HG03097 (cell line): ENCODE results near the gene FTO.

ENCODE experiments used
- ATAC-seq: cut with Tn5 transposase; IDR thresholded peaks from one replicate; pipeline ENCODE4 v1.9.1; 2021; ENCODE audit not compliant: unreplicated experiment, low FRiP score

Gene FTO

DNA sequence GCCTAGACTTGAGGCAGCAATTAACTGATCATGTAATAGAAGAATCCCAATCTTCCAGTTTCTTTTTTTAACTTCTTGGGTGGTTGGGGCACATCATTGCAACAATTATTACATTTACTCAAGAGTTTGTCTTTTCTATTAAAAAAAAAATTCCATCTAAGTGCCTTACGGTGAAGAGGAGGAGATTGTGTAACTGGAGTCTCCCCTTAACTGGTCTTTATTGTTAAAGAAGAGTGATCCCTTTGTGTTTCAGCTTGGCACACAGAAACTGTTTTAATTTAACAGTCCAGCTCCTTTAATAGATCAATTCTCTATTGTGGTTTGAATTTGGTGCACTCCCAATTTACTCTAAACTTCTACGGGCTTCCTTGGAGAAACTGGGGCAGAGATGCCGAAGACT, 75.2 kb downstream of the FTO start:
- no peak for ATAC-seq

DNA sequence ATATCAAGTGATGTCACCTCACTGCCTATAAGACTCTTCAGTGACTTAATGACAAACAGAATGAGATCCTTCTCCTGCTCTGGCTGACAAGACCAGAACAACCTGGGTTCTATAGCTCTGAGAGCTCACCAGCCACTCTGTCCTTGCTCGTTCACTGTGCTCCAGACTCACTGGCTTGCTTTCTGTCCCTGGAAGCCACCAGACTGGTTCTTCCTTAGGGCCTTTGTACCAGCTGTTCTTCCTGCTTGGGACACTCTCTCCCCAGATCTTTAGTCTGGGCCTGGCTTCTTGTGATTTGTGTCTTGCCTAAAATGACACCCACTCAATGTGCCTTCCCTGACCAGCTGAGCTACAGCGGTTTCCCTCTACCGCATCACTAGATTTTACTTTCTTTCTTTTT, 76.1 kb downstream of the FTO start:
- no peak for ATAC-seq

DNA sequence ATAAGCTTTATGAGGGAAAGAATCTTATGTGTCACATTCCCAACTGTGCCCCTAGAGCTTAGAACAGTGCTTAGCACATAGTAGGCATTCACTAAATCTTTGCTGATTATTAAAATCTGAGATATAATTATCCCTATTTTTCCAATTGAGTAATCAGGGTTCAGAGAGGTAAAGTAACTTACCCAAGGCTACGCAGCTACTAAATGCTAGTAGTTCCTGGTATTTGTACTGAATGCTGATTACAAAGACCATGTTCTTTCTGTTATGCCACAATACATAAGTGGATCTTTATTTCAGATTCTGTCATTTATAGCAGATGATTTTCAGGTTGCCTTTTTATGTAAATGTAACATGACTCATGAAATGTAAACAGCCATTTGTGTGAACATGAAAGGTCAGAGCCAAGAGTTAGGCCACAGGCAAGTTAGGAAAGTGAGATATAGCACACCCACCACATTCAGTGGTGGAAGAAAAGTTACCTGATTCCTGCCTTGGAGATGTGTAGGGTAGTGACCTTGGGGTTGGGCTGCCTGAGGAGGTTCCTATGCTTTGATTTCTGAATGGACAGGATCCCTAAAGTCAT, 77.2 kb downstream of the FTO start:
- ATAC-seq: no peak

DNA sequence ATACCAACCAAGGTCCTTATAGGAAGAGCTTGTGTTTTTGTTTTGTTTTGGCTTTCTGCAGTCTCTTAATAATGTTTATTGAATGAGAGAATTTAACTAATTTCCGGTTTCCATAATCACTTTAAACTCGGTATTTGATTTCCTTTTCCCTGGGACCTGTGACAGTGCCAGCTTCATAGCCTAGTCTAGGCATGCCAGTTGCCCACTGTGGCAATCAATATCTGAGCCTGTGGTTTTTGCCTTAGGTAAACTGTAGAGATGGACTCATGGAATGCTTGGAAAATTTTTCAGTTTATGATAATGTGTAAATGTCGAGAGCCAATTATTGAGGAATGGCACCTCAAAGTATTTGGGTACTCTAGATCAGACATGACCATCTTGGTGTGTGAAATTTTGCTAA, 78.2 kb downstream of the FTO start:
- no peak for ATAC-seq

DNA sequence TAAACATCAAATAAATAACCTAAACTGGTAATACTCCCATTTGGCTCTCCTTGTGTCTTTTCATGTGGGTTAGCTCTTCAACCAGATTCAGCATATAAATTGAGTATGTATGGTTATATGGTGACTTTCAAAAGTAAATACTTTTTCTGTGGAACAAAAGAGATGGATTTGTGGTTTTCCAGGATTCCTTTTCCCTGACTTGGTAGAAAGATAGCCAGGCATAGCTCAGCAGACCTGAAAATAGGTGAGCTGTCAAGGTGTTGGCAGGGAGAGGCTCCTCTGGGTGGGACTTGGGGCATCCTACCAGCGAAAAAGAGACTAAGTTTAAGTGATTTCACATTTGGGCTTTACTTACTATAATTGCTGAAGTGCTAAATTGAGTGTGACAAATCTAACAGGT, 80.3 kb downstream of the FTO start:
- ATAC-seq: no peak

DNA sequence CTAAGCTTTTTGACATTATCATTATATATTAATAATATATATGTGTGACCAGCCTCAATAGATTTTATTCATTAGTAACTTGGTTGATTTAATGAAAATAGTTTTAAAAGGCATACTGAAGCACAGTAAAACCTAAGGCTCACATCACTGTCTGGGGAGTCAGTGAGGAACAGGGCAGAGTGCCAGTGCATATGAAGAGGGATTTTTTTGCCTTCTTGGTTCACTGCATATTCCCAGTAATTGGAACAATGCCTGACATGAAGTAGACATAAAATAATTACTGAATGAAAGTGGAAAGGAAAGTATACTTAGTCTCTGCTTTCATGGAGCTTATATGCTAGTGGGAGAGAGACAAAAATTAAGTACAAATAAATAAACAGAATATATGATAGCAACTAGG, 81.1 kb downstream of the FTO start:
- no peak for ATAC-seq

DNA sequence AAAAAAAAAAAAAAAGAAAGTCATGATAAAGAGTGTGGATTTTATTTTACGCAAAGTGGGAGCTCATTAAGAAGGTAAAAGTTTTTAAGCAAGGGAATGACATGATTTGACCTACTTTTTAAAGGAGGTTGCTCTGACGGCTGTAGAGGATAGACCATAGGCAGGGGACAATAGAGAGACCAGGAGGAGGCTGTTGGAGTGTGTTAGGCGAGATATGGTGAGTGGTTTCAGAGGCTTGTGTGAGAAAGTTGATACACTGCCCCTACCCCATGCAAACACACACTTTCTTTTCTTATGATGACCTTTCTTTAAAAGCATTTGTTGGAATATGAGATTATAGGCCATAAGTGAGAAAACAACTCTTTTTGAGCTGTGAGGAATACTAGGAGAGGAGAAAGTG, 82.0 kb downstream of the FTO start:
- ATAC-seq: no peak

DNA sequence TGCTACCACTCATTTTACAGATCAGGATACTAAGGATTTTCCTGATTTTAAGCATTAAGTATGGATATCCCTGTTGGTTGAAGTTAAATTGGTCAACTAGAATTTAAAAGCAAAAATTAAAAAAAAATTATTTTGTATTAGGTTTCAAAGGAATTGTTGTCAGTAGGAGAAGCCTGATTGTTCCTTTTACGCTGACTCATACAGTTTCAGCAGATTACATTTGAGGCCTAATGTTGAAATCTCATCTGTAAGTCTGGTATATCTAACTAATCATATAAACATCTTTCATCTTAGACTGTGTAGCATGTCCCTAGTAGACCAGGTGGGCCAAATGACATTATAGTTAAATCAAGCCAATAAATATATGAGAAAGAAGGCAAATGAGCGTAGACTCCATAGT, 83.5 kb downstream of the FTO start:
- no peak for ATAC-seq

DNA sequence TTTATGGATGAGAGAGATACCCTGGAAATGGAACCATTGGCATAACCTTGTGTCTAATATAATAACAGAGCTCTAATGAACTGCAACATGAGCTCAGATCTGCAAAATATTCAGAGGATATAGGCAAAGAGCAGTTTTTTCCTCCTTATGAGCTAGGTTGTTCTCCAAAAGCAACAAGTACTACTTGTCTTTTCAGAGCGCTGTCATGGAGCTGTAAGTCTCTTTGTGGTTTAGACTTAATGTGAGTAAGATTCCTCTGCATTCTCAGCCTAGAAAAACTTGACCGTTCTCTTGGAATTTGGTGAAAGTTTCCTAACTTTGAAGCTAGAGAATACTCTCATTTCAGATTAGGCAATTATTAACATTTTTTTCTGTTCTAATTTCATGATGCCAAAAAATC, 85.2 kb downstream of the FTO start:
- ATAC-seq: no peak

DNA sequence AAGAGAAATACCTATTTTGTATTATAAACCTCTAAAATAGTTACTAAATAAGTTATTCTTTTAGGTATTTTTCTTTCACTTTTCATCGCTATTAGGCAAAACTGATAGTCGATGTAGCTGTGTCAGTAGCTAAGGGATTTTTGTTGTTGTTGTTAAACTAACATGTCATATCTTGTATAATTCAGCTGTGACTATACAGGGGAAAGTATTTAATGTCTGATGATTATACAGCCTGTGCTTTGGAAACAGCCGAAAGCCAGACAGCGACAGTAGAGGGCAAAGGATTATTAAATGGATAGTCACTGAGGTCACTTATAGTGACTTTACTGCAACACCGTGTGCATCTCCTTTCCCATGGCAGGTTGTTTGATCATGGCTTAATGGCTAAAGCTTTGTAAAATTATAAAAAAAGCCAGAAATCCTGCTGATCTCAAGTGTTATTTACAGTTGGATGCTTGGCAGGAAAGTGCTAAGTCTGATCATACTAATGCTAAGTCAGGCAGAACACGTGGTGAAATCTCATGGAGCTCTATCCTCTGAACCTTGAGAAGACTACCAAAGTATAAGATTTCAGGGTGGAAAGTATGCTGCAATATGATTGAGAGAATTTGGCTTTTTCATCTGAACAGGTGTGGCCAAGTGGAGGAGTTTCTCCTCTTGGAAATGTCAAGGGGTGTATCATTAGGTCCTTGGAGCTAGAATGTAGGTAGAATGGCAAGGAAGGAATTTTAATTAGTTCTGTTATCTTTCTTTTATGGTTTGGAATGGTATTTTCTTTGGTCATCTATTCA, 88.4 kb downstream of the FTO start:
- ATAC-seq: no peak

DNA sequence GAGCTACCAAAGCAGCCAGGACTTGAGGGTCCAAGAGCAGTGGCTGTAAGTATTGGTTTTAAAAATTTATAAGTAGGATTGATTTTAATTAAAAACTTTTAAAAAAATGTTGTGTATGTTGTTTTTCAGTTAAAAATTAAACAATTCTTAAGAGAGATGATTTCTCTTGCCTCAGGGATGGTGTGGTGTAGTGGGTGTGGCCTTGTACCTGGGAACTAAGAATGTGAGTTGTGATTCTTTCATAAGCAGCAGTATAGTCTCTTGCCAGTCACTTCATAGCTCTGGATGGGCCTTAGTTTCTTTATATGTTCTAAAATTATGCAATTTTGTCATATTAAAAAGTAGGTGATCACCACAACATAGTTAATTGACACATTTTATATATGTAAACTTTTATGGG, 99.5 kb downstream of the FTO start:
- no peak for ATAC-seq

DNA sequence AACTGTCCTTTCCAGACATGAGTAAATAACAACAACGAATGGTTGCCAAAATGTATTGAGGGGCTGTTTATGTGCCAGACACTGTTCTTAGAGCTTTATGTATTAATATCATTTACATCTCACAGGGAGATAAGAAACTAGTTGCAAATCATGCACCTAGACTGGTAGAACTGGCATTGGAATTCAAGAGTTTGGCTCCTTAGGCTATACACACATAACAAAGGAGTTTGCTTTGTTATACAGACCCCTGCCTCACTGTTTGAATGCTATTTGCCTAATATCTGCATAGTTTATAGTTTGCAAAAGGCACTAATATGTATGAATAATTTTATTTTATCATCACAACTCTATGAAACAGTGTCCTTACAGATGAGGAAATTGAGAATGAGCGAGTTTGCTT, 100.0 kb downstream of the FTO start:
- ATAC-seq: no peak

DNA sequence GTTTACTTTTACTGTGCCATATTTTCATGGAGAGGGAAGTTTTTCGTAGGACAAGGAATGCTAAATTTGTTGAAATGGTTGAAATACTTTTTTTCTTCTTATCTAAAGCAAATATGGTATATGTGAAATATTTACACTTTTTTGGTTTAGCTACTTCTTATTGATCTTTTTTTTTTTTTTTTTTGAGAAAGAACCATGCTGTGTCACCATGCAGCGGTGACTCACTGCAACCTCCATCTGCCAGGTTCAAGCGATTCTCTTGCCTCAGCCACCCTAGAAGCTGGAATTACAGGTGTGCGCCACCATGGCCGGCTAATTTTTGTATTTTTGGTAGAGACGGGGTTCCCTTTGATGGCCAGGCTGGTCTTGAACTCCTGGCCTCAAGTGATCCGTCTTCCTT, 100.5 kb downstream of the FTO start:
- ATAC-seq: no peak

DNA sequence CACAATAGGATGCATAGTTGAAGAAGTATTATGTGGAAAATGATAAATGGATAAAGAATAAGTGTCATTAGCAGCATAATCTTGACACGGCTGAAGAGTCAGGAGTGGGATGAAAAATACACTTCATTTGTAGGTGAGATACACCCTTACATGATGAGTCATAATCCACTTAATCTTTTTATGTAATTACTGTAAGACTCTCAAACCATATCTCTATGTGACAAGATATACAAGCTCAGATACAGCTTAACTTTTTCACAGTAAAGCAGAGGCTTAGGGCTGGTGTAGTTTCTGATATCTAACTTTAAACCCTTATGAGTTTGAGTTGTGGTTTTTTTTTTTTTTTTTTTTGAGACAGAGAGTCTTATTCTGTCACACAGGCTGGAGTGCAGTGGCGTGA, 101.2 kb downstream of the FTO start:
- ATAC-seq: no peak

DNA sequence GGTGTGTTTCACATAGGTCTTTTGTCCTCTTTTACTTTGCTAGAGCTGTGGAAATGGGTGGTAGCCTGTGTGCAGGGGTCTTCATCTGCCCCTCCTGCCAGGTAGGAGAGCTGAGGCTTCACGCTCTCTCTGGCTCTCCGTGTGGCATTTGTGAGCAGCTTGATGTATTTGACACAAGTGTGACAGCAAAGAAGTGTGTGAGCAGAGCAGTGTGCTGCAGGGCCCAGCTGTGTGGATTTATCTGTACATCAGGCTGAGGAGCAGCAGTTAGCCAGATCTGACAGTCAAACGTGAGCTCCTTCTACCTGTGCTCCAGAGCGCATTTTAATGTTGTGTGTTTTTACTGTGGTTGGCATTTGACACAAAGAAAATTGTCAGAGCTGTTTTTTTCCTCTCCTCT, 101.8 kb downstream of the FTO start:
- no peak for ATAC-seq

DNA sequence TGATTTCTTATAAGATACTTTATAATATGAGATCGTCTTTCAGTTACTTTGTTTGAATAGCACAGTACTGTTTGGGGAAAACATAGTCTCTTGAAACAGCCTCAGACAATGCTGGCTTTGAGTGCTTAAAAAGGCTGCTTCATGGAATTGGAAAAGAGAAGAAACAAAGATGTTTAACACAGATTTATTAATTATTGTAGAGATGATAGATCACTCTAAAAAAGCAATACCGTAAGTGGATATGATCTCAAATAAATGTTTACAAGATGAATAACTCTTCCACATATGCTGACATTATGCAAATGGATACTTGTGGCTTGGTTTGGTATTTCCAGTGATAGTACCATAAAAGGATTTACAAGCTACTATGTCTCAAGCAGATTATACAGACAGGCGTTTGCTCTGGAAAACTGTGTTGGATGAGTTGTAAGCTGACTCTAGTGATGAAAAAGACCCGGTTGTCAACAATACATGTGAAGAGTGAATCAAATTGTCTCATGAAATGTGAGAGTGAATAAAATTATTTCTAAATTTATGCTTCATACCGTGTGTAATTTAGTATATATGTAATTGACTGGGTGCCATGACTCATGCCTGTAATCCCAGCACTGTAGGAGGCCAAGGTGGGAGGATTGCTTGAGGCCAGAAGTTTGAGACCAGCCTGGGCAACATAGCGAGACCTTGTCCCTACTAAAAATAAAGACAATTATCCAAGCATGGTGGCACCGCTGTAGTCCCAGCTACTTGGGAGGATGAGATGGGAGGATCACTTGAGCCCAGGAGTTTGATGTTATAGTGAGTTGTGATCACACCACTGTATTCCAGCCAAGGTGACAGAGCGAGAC, 105.4 kb downstream of the FTO start:
- no peak for ATAC-seq

DNA sequence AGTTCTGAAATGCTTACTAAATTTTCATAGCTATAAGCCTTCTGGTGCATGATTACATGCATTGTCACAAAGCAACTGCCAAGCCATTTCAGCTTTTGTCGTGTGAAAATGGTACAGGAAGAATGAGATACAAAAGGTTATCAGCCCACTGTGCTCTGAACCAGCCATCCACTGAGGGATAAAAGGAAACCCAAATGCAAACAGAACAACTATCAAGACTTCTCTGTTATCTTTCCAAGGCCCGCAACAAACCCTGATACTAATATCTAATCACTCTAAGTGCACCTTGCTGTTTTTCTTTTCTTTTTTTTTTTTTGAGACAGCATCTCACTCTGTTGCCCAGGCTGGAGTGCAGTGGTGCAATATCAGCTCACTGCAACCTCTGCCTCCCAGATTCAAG, 109.0 kb downstream of the FTO start:
- ATAC-seq: no peak

DNA sequence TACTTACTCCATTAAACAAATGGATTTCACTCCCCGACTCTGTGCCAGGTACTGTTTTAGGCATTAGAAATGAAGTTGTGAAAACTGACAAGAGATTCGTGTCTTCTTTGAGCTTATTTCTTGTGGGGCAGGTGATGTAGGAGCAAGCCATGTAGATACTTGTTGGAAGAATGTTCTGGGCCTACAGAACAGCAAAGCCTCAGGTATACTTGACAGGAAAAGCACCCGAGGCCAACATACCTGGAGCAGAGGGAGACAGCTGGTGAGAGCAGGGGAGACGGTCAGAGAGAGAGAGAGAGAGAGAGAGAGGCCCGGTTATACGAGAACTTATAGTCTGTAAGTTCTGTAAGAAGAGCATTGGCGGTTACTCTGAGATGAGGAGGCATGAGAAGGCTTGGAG, 110.8 kb downstream of the FTO start:
- no peak for ATAC-seq

DNA sequence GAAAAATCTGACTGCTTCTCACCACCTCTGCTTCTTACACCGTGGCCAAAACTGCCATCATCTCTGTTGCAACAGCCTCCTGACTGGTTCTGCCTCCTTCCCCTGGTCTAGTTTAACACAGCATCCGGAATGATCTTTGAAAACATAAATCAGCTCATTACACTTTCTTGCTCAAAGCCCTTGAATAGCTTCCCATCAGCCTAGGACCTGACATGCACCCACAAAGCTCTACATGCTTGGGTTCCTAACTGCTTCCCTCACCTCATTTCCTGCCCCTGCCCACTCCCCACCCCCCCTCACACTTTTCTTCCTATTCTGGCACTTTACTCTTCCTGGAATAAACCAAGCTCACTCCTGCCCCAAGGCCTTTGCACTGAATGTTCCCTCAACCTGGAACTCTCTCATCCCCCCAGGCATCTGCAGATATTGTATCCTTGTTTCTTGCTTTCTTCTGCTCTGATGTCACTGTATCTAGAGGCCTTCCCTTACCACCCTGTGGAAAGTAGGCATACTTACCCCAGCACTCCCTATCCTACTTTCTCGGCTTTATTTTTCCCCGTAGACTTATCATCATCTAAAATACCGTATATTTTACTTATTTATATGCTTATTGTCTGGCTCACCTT, 112.4 kb downstream of the FTO start:
- no peak for ATAC-seq

DNA sequence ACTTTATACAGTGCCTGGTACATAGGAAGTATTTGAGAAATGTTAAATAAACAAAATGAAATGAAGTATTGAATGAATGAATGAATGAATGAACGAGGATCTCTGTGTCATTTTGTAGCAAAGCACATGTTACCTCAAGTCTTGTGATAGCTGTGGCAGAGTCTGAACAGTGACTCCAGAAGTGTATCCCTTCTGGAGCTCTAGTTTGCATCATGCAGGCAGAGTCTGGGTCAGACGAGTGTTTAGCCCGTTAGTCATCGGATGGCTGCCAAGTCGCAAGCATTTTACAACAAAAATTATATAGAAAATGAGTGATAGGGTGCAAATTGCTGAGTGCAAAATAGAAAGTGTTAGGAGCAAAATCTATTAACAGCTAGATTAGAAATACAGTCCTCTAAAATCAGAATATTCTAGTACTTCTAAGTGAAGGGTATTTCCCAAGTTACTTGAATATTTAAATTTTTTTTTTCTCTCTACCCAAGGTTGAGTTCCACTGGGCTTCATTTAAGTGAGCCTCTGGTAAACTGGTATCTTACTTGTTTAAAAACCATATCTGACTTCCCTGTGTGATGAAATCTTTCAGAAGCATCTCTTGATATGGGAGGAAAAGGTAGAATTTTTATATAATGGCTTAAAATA, 113.3 kb downstream of the FTO start:
- ATAC-seq: no peak
